Central memory CD4-positive, alpha-beta T cell (primary cell): Measurements from ENCODE around the gene L3MBTL4.

Source experiments
- DNase-seq: peaks from one replicate; pipeline ENCODE4 v3.0.0; 2022

Gene L3MBTL4

DNA sequence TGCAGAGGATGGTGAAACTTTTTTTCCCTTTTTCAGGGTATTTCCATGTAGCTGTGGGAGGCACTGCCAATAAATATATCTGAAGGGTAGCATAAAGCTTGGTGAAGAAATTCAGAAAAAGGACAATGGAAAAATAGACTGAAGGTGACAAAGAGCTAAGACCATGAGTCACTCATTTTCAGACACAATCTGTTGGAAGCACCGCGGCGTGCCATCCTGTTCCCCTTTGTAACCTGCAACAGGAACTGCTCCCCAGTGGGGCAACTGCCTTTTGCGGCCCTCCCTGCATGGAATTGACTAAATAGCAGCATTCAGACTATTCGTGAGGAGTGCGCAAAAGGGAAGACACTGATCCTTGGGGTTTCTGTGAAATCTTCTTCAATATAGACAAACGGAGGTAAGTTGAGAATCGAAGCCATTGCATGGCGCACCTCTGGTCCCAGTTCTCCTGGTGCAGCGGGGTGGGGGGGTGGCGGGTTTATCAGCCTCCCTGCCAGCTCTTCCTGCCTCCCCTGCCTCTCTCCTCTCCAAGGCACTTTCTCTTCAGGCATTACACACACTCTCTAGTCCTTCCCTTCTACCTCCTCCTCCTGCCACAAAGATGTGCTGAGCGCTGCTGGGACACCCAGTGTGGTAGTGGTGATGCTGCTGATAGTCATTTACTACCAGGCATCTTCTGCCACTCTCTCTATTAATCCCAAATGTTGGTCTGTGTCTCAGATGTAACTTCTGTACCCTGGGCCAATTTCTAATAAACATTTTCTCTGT, 393.2 kb downstream of the L3MBTL4 start:
- no peak for DNase-seq

DNA sequence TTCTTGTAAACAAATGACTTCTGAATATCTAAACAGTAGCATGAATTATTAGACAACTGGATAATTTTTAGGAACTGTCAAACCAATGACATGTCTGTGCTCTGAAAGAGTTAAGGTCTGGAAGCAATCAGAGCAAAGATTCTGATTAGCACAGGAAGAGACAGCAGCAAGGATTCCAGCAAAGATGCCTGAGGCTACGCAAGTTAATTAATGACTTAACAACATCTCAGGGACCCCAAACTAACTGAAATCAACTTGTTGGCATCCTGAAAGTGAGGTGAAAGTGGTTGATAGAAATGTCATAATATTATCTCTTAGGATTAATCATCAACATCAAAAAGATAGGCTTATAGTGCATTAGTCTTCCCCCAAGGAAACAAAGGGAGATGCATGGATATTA, 396.0 kb downstream of the L3MBTL4 start:
- no peak for DNase-seq

DNA sequence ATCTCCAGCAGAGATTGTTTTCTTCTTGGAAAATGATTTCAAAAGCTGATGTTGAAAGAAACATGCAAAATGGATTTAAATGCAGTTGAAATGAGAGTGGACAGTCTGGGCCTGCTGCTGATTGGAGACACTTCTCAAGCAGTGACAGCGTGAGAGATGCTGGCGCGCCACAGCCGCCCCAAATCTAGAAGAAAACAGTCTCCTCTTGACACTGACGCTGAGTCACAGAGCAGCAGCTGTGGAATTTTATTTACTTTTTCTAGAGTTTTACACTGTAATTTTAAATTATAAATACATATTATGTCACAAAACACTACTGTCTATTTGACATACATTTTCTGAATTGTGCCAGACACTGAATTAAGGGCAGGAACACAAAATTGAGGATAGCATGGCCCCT, 397.5 kb downstream of the L3MBTL4 start:
- DNase-seq: no peak

DNA sequence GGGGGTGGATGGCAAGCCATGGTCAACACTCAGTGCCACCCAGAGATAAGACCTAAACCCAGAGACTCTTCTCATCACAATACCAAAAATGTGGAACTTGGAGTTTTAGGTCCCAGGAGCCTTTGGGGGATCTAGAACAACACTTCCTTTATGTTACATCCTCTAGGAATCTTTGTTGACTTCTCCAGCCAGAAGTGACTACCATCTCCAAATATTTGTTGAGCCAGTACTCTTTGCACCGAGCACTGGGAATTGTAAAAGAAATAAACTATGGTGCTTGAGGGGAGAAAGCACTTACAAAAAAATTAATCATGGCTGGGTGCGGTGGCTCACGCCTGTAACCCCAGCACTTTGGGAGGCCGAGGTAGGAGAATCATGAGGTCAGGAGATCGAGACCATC, 399.3 kb downstream of the L3MBTL4 start:
- DNase-seq: no peak

DNA sequence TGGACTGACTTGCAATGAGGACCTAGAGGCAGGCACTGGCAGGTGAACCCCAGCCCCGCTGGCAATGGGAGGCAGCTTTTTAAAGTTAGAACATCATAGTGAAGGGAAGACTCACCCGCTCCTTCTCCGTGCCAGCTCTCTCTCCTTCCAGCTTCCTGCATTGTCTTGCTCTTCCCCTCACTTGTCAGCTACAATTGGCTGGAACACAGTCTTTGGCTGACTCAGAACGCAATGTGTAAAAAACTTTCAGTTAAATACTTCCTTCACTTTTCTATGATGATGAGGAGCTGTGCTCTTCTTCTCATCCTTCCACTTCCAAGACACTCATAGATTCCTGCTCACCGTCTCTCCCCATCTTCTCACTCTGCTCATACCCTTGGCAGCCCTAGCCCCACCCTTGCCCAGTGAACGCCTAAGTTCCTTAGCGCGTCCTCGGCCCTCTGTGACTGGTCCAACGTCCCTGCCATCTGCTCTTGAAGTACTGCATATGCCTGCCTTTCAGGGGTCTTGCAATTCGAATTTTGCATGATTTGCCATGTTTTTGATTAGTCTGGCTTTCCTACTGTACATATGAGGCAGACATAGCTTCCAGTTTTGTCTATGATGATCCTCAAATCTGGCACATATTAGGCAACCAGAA, 401.4 kb downstream of the L3MBTL4 start:
- DNase-seq: no peak

DNA sequence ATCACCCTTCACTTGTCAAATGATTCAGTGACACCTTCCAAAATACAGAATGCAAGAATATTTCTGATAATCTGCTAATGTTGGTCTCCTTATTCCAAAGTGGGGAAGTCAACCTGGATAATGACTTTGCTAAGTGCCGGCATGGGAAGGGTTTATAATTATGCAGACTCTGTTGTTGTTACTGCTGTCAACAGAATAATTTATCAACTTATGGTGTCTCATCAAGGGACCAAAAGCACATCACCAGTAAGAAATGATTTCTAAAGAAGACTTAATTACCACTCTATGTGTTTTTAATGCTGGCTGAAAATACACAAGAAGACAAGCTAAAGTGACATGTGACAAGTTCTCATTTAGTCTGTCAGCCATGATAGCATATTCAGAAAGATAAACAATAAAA, 403.8 kb downstream of the L3MBTL4 start:
- DNase-seq: no peak

DNA sequence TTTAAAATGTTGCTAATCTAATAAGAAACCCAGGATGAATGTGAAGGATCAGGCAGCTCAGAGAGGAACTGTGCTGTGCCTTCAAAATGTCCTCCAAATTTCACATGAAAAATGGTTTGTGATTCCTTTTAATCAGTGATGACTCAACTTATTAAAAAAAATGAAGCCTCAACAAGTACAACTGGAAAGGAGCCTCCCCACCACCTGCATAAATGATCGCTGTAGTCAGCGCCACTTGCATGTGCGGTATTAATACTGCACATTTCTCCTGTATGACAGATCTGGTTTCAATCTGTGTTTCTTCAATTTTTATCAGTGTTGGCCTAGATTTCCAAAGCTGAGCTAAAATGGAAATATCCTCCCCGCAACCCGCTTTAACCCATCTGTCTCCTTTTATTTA, 404.4 kb downstream of the L3MBTL4 start:
- no peak for DNase-seq

DNA sequence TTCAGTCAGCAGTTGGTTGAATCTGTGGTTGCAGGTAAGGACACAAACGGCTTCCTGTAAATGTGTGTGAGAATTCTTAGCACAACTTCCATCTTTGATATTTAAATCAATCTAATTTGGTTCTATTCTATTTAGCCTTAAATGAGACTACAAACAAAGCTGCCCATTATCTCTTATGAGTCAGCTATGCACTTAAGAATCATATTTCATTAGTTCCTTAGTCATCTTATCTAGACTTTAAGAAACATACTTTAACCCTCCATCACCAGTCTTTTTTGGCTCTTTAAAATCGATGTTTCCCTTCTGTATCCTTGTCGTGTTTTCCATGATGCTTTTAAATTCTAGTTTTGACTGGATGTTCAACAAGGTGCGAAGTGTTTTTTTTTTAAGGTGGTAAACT, 405.0 kb downstream of the L3MBTL4 start:
- no peak for DNase-seq

DNA sequence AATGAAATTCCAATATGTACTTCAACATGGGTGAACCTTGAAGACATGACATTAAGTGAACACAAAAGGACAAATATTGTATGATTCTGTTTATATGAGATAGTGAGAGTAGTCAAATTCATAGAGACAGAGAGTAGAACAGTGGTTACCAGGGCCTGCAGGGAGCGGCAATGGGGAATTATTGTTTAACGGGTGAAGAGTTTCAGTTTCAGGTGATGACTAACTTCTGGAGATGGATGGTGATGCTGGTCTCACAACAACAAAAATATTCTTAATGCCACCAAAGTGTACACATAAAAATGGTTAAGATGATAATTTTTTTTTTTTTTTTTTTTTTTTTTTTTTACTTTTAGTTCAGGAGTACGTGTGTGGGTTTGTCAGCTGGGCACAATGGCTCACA, 410.0 kb downstream of the L3MBTL4 start:
- no peak for DNase-seq

DNA sequence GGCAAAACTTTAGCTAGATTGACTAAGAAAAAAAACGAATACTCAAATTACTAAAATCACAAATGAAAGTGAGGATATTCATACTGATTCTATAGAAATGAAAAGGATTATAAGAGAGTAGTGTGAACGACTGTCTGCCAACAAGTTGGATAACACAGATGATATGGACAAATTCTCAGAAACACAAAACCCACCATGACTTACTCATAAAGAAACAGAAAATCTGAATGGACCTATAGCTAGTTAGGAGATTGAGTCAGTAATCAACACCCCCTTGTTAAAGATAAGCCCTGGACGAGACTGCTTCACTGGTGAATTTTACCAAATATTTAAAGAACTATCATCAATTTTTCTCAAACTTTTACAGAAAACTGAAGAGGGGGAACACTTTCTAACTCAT, 410.6 kb downstream of the L3MBTL4 start:
- no peak for DNase-seq

DNA sequence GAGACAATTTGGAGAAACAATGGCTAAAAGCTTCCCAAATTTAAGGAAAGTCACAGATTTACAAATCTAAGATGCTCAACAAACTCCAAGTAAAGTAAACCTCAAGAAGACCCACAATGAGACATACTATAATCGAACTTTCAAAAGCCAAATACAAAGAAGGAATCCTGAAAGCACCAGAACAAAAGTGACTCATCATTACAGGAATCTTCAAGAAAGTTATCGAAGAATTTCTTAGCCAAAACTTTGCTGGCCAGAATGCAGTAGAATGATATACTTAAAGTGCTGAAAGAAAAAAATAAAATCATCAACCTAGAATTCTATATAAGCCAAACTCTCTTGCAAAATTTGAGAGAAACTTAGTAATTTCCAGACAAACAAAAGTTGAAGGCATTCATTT, 412.8 kb downstream of the L3MBTL4 start:
- no peak for DNase-seq

DNA sequence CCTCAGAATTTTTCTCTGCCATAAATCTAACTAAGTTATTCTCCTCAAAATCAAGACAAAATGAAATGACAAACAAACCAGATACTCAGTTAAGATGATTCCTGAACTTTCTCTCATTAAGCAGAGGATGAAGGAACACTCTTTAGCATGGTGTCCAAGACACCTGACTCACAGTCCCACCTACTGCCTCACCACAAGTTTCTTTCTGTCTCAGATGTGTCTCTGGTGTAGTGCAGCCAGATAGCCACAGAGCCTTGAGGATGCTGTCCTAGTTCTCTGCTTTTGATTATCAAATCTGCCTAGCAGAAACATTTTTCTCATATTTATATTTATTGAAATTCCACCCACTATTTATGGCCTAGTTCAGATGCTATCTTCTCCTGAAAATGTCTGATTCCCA, 415.8 kb downstream of the L3MBTL4 start:
- no peak for DNase-seq

DNA sequence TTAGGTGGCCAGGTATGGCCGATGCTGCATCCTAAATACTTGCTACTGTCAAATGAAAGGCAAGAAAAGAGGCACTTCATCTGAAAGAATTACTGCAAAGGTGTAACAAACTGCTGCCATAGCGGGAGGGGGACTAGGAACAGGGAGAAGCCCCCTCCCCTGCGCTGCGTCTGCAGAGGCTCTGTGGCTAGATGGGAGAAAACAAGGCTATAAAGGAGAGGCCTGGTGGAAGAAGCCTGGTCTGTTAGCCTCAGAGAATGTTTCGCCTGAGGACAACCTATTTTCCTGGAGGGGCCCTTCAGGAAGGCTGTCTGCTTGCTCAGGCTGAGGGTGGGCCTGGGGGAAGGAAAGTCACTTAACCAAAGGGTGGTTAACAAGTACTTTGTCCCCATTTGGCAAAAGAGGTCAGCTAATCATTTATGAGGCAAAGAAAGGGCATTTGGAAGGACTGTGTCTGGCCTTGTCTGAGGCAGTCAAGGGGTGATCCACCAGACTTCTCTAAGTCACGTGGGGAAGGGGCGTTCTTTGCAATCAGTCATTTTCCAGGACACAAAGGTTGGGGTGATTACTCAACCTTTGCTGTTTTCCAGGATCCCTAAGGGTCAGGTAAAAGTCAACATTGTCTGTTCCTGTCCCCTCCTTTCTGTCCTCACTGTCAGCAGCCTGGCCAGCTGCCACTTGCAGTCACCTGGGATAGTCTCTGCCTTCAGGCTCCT, 416.4 kb downstream of the L3MBTL4 start:
- DNase-seq: no peak

DNA sequence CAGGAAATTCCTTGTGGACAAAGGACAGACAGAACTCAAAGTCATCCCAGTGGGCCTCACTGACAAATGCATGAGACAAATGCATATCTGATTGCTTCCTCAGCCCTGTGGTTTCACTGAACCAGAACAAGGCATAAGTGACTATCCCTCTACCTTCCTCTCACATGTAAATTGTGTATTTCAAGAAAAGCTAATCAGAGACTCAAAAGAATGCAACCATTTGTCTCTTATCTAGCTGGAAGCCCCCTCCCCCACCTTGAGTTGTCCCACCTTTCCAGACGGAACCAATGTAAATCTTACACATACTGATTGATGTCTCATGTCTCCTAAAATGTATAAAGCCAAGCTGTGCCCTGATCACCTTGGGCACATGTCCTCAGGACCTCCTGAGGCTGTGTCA, 417.4 kb downstream of the L3MBTL4 start:
- no peak for DNase-seq

DNA sequence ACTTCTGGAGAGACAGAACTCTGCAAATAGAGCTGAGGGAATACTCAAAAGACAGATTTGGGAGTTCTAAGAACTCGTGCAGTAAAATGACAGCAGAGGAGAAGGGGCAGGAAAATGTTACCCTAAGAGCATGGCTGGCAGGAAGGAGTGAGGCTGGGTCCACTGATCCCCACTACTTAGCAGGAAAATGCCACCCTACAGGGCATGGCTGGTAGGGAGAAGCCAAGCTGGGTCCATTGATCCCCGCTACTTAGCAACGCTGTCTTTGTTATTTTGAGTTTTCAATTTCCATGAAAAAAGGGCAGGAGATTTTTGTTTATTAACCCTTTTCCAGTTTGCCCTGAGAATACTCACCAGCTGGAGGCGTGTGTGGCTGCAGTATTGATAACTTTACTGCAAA, 419.1 kb downstream of the L3MBTL4 start:
- no peak for DNase-seq

DNA sequence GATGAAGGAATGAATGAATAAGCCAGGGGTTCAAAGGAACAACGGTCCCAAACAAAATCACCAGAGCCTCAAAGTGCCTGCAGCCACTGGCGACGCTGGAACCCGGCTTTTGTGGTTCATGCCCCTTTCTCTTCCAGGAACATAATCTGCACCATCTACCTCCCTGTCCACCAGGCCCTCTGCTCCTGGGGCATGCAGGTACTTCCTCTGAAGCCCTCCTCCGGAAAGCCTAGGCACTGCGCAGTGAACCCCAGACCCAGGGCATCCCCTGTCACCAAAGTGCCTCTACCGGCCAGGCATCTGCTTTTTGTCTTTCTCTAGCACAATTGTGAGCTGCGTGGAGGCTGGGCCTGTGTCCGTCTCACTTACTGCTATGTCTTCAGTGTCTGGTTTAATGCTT, 420.8 kb downstream of the L3MBTL4 start:
- DNase-seq: no peak

DNA sequence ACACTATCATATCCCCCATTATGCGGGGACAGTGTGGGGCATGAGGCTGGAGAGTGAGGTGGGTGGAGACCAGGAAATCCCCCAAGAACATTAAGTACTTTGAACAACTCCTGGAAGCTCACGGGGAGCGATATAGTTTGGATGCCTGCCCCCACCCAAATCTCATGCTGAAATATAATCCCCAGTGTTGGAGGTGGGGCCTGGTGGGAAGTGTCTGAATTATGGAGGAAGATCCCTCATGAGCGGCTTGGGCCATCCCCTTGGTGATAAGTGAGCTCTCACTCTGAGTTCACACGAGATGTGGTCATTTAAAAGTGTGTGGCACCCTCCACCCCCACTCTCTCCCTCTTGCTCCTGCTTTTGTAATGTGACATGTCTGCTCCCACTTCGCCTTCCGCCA, 422.3 kb downstream of the L3MBTL4 start:
- no peak for DNase-seq

DNA sequence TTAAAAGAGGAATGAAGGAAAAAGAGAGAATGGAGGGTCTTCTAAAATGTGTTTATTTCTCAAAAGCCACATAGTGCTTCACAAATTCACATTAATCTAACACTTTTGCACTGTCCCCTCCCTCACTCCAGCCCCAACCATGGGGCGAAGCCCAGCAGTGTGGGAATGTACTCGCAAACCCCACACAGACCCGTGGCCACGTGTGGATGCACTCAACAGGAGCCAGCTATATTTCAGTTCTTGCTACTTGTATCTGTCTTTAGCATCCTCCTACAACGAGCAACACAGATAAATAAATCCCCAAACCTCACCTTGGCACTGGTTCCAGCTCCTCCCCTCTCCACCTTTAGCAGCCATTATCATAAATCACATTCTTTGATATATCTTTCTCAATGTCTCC, 427.5 kb downstream of the L3MBTL4 start:
- DNase-seq: no peak

DNA sequence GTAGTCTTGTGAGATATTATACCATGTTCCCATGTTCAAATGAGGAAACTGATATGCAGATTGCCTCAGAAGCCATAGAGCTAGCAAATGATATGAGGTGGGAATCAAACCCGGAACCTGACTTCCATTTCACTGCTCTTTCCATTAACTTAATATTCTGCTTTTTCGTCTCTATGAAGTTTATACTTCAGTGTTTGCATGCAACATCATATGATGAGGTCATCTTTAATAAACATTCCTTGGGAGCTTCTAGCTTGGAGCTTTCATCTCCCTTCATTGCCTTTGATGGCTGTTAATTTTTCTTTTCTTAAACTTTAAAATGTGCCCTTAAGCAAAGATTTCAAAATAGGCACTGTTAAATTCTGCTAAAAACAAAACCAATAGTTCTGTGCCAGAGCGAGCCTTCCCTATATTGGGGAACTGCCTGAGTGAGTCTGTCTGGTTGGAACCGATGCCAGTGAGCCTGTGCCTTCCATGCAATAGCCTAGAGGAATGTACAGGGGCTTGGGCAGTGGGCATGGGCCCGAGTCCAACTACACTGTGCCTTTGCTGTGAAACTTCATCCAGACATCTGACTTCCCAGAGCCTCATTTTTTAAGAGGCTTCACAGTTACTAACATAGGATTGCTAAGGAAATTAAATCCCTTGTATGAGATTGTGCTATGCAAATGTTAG, 428.3 kb downstream of the L3MBTL4 start:
- DNase-seq: no peak

DNA sequence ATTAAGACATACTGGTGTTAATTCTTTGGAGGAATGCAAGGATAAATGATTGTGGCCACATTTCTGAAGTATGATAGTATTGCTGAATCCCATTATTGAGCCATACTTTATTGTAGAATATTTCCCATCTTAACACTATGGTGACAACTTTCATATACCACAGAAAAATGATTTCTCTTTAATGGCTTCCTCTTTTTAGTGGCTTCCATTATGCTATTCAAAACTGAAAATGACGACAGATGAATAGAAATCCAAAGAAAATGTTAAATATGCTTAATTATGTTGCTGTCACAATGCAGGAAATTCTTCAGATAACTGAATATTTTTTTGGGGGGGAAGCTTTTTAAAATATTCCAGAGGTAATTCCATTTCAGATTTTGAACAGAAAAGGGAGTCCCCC, 430.5 kb downstream of the L3MBTL4 start:
- DNase-seq: no peak

DNA sequence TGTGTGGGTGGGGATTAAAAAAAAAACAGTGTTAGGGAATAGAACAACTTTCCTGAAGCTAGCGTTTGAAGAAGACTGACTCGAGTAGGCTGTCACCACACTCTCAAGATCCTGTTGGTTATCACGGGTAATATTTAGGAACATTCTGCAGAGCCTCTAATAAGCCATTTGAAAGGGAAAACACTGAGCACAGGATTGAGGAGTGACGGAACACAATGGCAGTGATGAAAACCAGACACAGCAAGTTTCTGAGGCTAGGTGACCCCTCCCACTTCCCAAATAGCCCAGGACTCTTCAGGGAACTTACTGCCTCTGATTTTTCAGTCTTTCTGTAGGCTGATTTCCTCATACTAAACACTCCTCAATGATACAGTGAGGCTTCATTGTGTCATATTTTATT, 431.2 kb downstream of the L3MBTL4 start:
- no peak for DNase-seq

DNA sequence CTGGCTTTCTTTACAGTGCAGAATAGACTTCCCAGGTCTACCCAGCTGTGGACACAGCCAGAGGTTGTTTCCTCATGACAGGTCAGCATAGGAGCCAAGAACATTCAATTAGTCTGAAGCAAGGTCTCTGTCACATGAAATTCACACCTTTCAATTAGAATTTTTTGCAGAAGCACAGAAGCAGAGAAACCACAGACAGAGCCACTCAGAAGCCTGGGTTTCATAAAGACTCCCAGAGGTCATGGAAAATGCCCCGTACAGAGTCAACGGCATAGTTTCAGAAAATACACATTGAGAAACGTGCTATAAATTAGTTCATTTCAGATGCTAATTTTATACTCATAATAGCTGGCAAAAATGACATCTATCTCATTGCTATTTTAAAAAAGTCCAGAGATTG, 432.4 kb downstream of the L3MBTL4 start:
- DNase-seq: no peak

DNA sequence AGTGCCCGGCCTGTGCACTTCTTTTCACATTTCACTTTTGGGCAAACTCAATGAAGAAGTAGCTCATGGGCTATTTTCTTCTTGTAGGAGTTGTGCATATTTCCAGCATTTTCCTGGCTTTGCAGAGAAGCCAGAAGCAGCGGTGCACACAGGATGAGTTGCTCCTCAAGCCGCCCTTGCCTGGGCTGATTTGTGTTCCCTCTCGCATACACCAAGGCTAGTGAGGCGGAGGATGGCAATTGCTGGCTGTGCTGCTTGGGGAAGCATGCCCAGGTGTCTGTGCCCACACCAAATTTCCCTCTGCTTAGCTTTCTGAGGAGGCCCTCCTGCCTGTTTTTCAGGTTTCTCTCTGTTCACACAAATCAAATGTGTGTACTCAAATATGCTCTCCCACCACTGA, 434.0 kb downstream of the L3MBTL4 start:
- DNase-seq: no peak
